Memory B cell (primary cell): ENCODE measurements around the gene LIG3.
"Not testable (repeated sequence)": the region's sequence is repeated elsewhere in the genome, so short reads cannot be mapped to it uniquely, and the experiment has no call there.

ENCODE experiments used
- ATAC-seq: fragments of 150-1000 bp; cut with Tn5 transposase; 2 replicates; pipeline ENCODE4 v1.10.0; 2021; ENCODE audit warnings: low read depth, mild to moderate bottlenecking, moderate library complexity
- DNase-seq, 2 donors: peaks; one replicate each; pipeline ENCODE4 v3.0.0; 2022; ENCODE audit warnings: low spot score in 2 of 2
- H3K27ac Mint-ChIP-seq: one replicate; pipeline ENCODE4 v1.8.0; 2022; ENCODE audit warnings: mild to moderate bottlenecking, moderate library complexity, mixed read lengths
- H3K27me3 Mint-ChIP-seq: one replicate; pipeline ENCODE4 v1.8.0; 2022; ENCODE audit warnings: mixed read lengths
- H3K36me3 Mint-ChIP-seq: one replicate; pipeline ENCODE4 v1.8.0; 2022; ENCODE audit warnings: mild to moderate bottlenecking, mixed read lengths
- H3K4me1 Mint-ChIP-seq: one replicate; pipeline ENCODE4 v1.8.0; 2022; ENCODE audit warnings: mixed read lengths
- H3K4me3 Mint-ChIP-seq: one replicate; pipeline ENCODE4 v1.8.0; 2022; ENCODE audit warnings: mild to moderate bottlenecking, moderate library complexity, mixed read lengths
- H3K9me3 Mint-ChIP-seq: one replicate; pipeline ENCODE4 v1.8.0; 2022; ENCODE audit warnings: mixed read lengths

LIG3 gene

GRCh38 chr17:34989473-34989872 lies 9.2 kb downstream of the LIG3 start:
- H3K9me3 Mint-ChIP-seq = no peaks in the 10 kb centered on the region
- peaks cover 15% of the 10 kb centered on the region for H3K36me3 Mint-ChIP-seq
- no peak overlapping the region for H3K4me3 Mint-ChIP-seq
- no peak overlapping the region for H3K27ac Mint-ChIP-seq
- no peaks in the 10 kb centered on the region for H3K27me3 Mint-ChIP-seq
- DNase-seq (no peak), ATAC-seq (no peak)
- peaks cover 3% of the 10 kb centered on the region for H3K4me1 Mint-ChIP-seq

GRCh38 chr17:34990921-34991365 lies 10.6 kb downstream of the LIG3 start:
- no peak for DNase-seq
- no peaks in the 10 kb centered on the region for H3K27me3 Mint-ChIP-seq
- H3K27ac Mint-ChIP-seq = no peak overlapping the region
- H3K36me3 Mint-ChIP-seq = peaks cover 19% of the 10 kb centered on the region
- H3K4me1 Mint-ChIP-seq = no peaks in the 10 kb centered on the region
- H3K9me3 Mint-ChIP-seq = no peaks in the 10 kb centered on the region
- H3K4me3 Mint-ChIP-seq = no peak overlapping the region
- no peak for ATAC-seq

- DNase-seq (no peak), ATAC-seq (no peak)
- Mint-ChIP-seq H3K4me1 (no peaks in the 10 kb centered on the region), H3K27me3 (no peaks in the 10 kb centered on the region), H3K4me3 (no peak overlapping the region), H3K36me3 (peaks cover 18% of the 10 kb centered on the region), H3K27ac (no peak overlapping the region), H3K9me3 (no peaks in the 10 kb centered on the region)
Observed at GRCh38 chr17:34991606-34992005, 11.3 kb downstream of the LIG3 start.

- DNase-seq (no peak), ATAC-seq (no peak)
- H3K36me3 Mint-ChIP-seq = peaks cover 18% of the 10 kb centered on the region
- H3K4me3 Mint-ChIP-seq = no peak overlapping the region
- peak overlapping the region; percentile 67 for H3K27ac Mint-ChIP-seq
- H3K27me3 Mint-ChIP-seq = no peaks in the 10 kb centered on the region
- peaks cover under 1% of the 10 kb centered on the region for H3K4me1 Mint-ChIP-seq
- no peaks in the 10 kb centered on the region for H3K9me3 Mint-ChIP-seq
Observed at GRCh38 chr17:34993031-34993430, 12.7 kb downstream of the LIG3 start.

GRCh38 chr17:34996422-34997285 lies 16.3 kb downstream of the LIG3 start:
- H3K27me3 Mint-ChIP-seq = no peaks in the 10 kb centered on the region
- ATAC-seq = no peak
- peaks cover 4% of the 10 kb centered on the region for H3K4me1 Mint-ChIP-seq
- no peaks in the 10 kb centered on the region for H3K9me3 Mint-ChIP-seq
- no peak overlapping the region for H3K27ac Mint-ChIP-seq
- H3K36me3 Mint-ChIP-seq = peaks cover 7% of the 10 kb centered on the region
- no peak for DNase-seq
- H3K4me3 Mint-ChIP-seq = no peak overlapping the region

GRCh38 chr17:34997355-34997862 lies 17.1 kb downstream of the LIG3 start:
- H3K9me3 Mint-ChIP-seq = no peaks in the 10 kb centered on the region
- H3K4me3 Mint-ChIP-seq = no peak overlapping the region
- H3K27ac Mint-ChIP-seq = no peak overlapping the region
- no peaks in the 10 kb centered on the region for H3K27me3 Mint-ChIP-seq
- peaks cover 11% of the 10 kb centered on the region for H3K36me3 Mint-ChIP-seq
- ATAC-seq = no peak
- peaks cover 4% of the 10 kb centered on the region for H3K4me1 Mint-ChIP-seq
- DNase-seq = no peak

GRCh38 chr17:34998205-34998604 lies 17.9 kb downstream of the LIG3 start:
- Mint-ChIP-seq H3K4me3 (no peak overlapping the region), H3K4me1 (peaks cover 4% of the 10 kb centered on the region), H3K27me3 (no peaks in the 10 kb centered on the region), H3K9me3 (no peaks in the 10 kb centered on the region), H3K36me3 (peaks cover 11% of the 10 kb centered on the region), H3K27ac (peak overlapping the region; percentile 19)
- ATAC-seq = peak; percentile 99
- peak; percentile 70 to 73 for DNase-seq

GRCh38 chr17:34999456-34999855 lies 19.1 kb downstream of the LIG3 start:
- DNase-seq (no peak), ATAC-seq (no peak)
- H3K27ac Mint-ChIP-seq = no peak overlapping the region
- H3K4me3 Mint-ChIP-seq = no peak overlapping the region
- peaks cover 11% of the 10 kb centered on the region for H3K36me3 Mint-ChIP-seq
- no peaks in the 10 kb centered on the region for H3K27me3 Mint-ChIP-seq
- H3K9me3 Mint-ChIP-seq = no peaks in the 10 kb centered on the region
- peaks cover 4% of the 10 kb centered on the region for H3K4me1 Mint-ChIP-seq

GRCh38 chr17:35000965-35001364 lies 20.7 kb downstream of the LIG3 start:
- not testable (repeated sequence) for H3K27ac Mint-ChIP-seq, DNase-seq, H3K4me3 Mint-ChIP-seq, H3K9me3 Mint-ChIP-seq, ATAC-seq, H3K36me3 Mint-ChIP-seq, H3K4me1 Mint-ChIP-seq, H3K27me3 Mint-ChIP-seq

GRCh38 chr17:35001549-35001948 lies 21.2 kb downstream of the LIG3 start:
- Mint-ChIP-seq H3K4me1 (peaks cover 4% of the 10 kb centered on the region), H3K4me3 (no peak overlapping the region), H3K27me3 (no peaks in the 10 kb centered on the region), H3K27ac (peak overlapping the region; percentile 17), H3K36me3 (peaks cover 8% of the 10 kb centered on the region), H3K9me3 (no peaks in the 10 kb centered on the region)
- ATAC-seq = no peak
- DNase-seq = no peak

GRCh38 chr17:35002876-35003551 lies 22.7 kb downstream of the LIG3 start:
- ATAC-seq (no peak), DNase-seq (no peak)
- no peak overlapping the region for H3K4me3 Mint-ChIP-seq
- H3K4me1 Mint-ChIP-seq = peaks cover 4% of the 10 kb centered on the region
- no peaks in the 10 kb centered on the region for H3K27me3 Mint-ChIP-seq
- peaks cover 16% of the 10 kb centered on the region for H3K36me3 Mint-ChIP-seq
- no peak overlapping the region for H3K27ac Mint-ChIP-seq
- no peaks in the 10 kb centered on the region for H3K9me3 Mint-ChIP-seq

GRCh38 chr17:35003778-35004177 lies 23.5 kb downstream of the LIG3 start:
- no peaks in the 10 kb centered on the region for H3K9me3 Mint-ChIP-seq
- DNase-seq (no peak), ATAC-seq (no peak)
- H3K36me3 Mint-ChIP-seq = peaks cover 18% of the 10 kb centered on the region
- H3K27me3 Mint-ChIP-seq = no peaks in the 10 kb centered on the region
- no peaks in the 10 kb centered on the region for H3K4me1 Mint-ChIP-seq
- H3K27ac Mint-ChIP-seq = no peak overlapping the region
- H3K4me3 Mint-ChIP-seq = no peak overlapping the region

GRCh38 chr17:35006345-35006744 lies 26.0 kb downstream of the LIG3 start:
- no peaks in the 10 kb centered on the region for H3K27me3 Mint-ChIP-seq
- no peaks in the 10 kb centered on the region for H3K4me1 Mint-ChIP-seq
- H3K4me3 Mint-ChIP-seq = no peak overlapping the region
- no peak for ATAC-seq
- peaks cover 23% of the 10 kb centered on the region for H3K36me3 Mint-ChIP-seq
- DNase-seq = no peak
- no peaks in the 10 kb centered on the region for H3K9me3 Mint-ChIP-seq
- H3K27ac Mint-ChIP-seq = no peak overlapping the region

- Mint-ChIP-seq H3K4me1 (no peaks in the 10 kb centered on the region), H3K4me3 (no peak overlapping the region), H3K36me3 (peaks cover 20% of the 10 kb centered on the region), H3K27me3 (no peaks in the 10 kb centered on the region), H3K9me3 (no peaks in the 10 kb centered on the region), H3K27ac (peak overlapping the region; percentile 46)
- DNase-seq = no peak
- ATAC-seq = no peak
Observed at GRCh38 chr17:35006961-35007360, 26.6 kb downstream of the LIG3 start.
